MM.1S (cell line): ENCODE data around the gene AATK.

Experiments used
- DNase-seq: peaks from one replicate; pipeline ENCODE4 v3.0.0-alpha.2; 2015
- H2AFZ ChIP-seq: fragments of 300-600 bp; sonication (generic); 2 replicates; pipeline ENCODE4 v1.6.0; 2016; ENCODE audit warnings: antibody characterized with exemption, low read length
- H3F3A ChIP-seq: fragments of 300-600 bp; sonication (generic); 2 replicates; pipeline ENCODE4 v1.6.1; 2016; ENCODE audit warnings: mild to moderate bottlenecking, antibody characterized with exemption, low read length, moderate library complexity, mixed read lengths; ENCODE audit not compliant: insufficient read depth
- H3K27ac ChIP-seq: fragments of 300-600 bp; sonication (generic); 2 replicates; pipeline ENCODE4 v1.5.1; 2016; ENCODE audit warnings: mild to moderate bottlenecking, low read length
- H3K27me3 ChIP-seq: fragments of 300-600 bp; sonication (generic); replicated peaks from 2 replicates; pipeline ENCODE4 v1.6.0; 2016; ENCODE audit warnings: low read length; ENCODE audit not compliant: insufficient read depth
- H3K36me3 ChIP-seq: fragments of 300-600 bp; sonication (generic); replicated peaks from 2 replicates; pipeline ENCODE4 v1.6.1; 2016; ENCODE audit warnings: mild to moderate bottlenecking, low read length, mixed read lengths; ENCODE audit not compliant: insufficient read depth
- H3K4me1 ChIP-seq: fragments of 300-600 bp; sonication (generic); 2 replicates; pipeline ENCODE4 v1.6.1; 2016; ENCODE audit warnings: low read length, mixed read lengths
- H3K4me2 ChIP-seq: fragments of 300-600 bp; sonication (generic); 2 replicates; pipeline ENCODE4 v1.6.0; 2016; ENCODE audit warnings: low read depth, low read length
- H3K4me3 ChIP-seq: fragments of 300-600 bp; sonication (generic); 2 replicates; pipeline ENCODE4 v1.5.1; 2016; ENCODE audit warnings: low read length, mixed read lengths
- H3K79me2 ChIP-seq: fragments of 300-600 bp; sonication (generic); 2 replicates; pipeline ENCODE4 v1.6.1; 2016; ENCODE audit warnings: mixed run types, low read length, mixed read lengths
- H3K9ac ChIP-seq: fragments of 300-600 bp; sonication (generic); 2 replicates; pipeline ENCODE4 v1.6.1; 2016; ENCODE audit warnings: low read length, mixed read lengths
- H3K9me2 ChIP-seq: fragments of 300-600 bp; sonication (generic); replicated peaks from 2 replicates; pipeline ENCODE4 v1.6.1; 2016; ENCODE audit warnings: mild to moderate bottlenecking, low read length, mixed read lengths; ENCODE audit not compliant: insufficient read depth
- H3K9me3 ChIP-seq: fragments of 300-600 bp; sonication (generic); replicated peaks from 2 replicates; pipeline ENCODE4 v1.6.1; 2016; ENCODE audit warnings: mild to moderate bottlenecking, low read length, mixed read lengths; ENCODE audit not compliant: insufficient read depth
- H4K20me1 ChIP-seq: fragments of 300-600 bp; sonication (generic); 2 replicates; pipeline ENCODE4 v1.6.1; 2016; ENCODE audit warnings: mild to moderate bottlenecking, low read length, moderate library complexity, mixed read lengths; ENCODE audit not compliant: insufficient read depth
- CTCF ChIP-seq: fragments of 300-600 bp; sonication (generic); IDR thresholded peaks from 2 replicates; pipeline ENCODE4 v1.5.1; 2016; ENCODE audit warnings: antibody characterized with exemption, low read length, mixed read lengths
- EZH2 ChIP-seq: fragments of 300-600 bp; sonication (generic); optimal IDR thresholded peaks from 2 replicates; pipeline ENCODE3; 2017; ENCODE audit warnings: low read depth, mild to moderate bottlenecking, antibody characterized with exemption, low read length, mixed read lengths
- EZH2phosphoT487 ChIP-seq: fragments of 300-600 bp; sonication (generic); IDR thresholded peaks from 2 replicates; pipeline ENCODE4 v1.6.1; 2018; ENCODE audit warnings: antibody characterized with exemption, low read length

AATK gene

GRCh38 chr17:81069135-81069645 lies 96.8 kb downstream of the AATK start:
- H3K9ac ChIP-seq = no peak overlapping the region
- no peaks in the 10 kb centered on the region for H3K4me1 ChIP-seq
- H3K79me2 ChIP-seq = no peaks in the 10 kb centered on the region
- H3K27me3 ChIP-seq = peaks cover 99% of the 10 kb centered on the region
- no peaks in the 10 kb centered on the region for H3K9me3 ChIP-seq
- no peak overlapping the region for H3K27ac ChIP-seq
- no peaks in the 10 kb centered on the region for H3F3A ChIP-seq
- H3K4me3 ChIP-seq = no peak overlapping the region
- no peak overlapping the region for H3K4me2 ChIP-seq
- H3K36me3 ChIP-seq = no peaks in the 10 kb centered on the region
- H3K9me2 ChIP-seq = no peaks in the 10 kb centered on the region
- no peak for DNase-seq
- TF ChIP-seq EZH2 = no peak
- TF ChIP-seq EZH2phosphoT487 = no peak
- TF ChIP-seq CTCF = no peak
- H4K20me1 ChIP-seq = no peaks in the 10 kb centered on the region
- H2AFZ ChIP-seq = no peak overlapping the region

- Histone ChIP-seq H3K36me3 (no peaks in the 10 kb centered on the region), H3K27ac (no peak overlapping the region), H3K9me2 (no peaks in the 10 kb centered on the region), H3K27me3 (peaks cover 99% of the 10 kb centered on the region), H3F3A (no peaks in the 10 kb centered on the region), H4K20me1 (no peaks in the 10 kb centered on the region), H3K4me1 (no peaks in the 10 kb centered on the region), H3K9me3 (no peaks in the 10 kb centered on the region), H2AFZ (no peak overlapping the region), H3K4me3 (no peak overlapping the region), H3K4me2 (no peak overlapping the region), H3K9ac (no peak overlapping the region), H3K79me2 (no peaks in the 10 kb centered on the region)
- no peak for DNase-seq
- no peak for TF ChIP-seq EZH2phosphoT487
These were observed 97.4 kb downstream of the AATK start for GRCh38 chr17:81068411-81069134.

- H4K20me1 ChIP-seq = no peaks in the 10 kb centered on the region
- TF ChIP-seq EZH2phosphoT487 = no peak
- no peak for TF ChIP-seq EZH2
- TF ChIP-seq CTCF = no peak
These were observed 98.6 kb downstream of the AATK start for GRCh38 chr17:81067391-81067811.

More at GRCh38 chr17:81067391-81067811, 98.6 kb downstream of the AATK start:
- Histone ChIP-seq H3K27ac (no peak overlapping the region), H3K4me2 (no peak overlapping the region), H3K27me3 (peaks cover 98% of the 10 kb centered on the region), H3K4me3 (no peak overlapping the region), H3K9ac (no peak overlapping the region), H2AFZ (no peak overlapping the region), H3K79me2 (no peaks in the 10 kb centered on the region), H3K9me2 (no peaks in the 10 kb centered on the region), H3K4me1 (no peaks in the 10 kb centered on the region), H3K9me3 (no peaks in the 10 kb centered on the region), H3K36me3 (no peaks in the 10 kb centered on the region), H3F3A (no peaks in the 10 kb centered on the region)
- DNase-seq = no peak
